GM21360 (cell line): ENCODE data around the gene ARMH2.

ENCODE experiments used
- ATAC-seq: cut with Tn5 transposase; IDR thresholded peaks from one replicate; pipeline ENCODE4 v1.9.1; 2021; ENCODE audit warnings: mild to moderate bottlenecking, moderate library complexity; ENCODE audit not compliant: unreplicated experiment

ARMH2 gene

DNA sequence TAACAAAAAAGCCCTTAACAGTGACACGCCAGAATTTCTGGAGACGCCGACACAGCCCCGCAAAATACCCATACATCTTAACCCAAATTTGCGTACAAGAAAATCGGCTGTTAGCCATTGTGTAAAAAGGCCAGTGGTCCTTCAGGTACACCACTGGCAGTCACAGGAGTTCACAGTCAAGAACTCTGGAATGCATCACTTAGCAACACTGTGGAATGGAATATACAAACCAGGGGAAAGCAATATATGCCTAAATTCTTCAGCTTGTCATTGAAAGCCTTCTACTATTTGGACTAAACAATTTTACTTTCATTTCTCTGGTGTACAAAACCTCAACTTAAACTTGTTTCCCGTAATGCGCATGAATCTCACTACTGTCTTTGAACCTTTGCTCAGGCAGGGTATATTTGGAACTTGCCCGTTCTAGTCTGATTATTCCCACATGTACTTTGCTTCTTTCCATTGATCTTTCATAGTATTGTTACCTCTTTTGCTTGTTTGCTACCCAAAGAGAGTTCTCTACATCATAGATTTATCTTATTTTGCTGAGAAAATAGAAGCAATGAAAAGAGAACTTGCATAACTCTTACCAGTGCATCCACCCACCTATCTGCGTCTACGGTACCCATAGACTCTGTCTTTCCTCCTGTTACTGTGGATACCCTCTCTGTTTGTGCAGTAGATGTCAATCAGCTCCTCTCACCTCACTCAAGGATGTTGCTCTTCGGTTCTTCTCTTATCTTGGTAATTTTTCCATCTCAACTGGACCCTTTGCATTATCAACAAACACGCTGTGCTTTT, at the start of gene ARMH2:
Gene ARMH2 (minus strand): TSS at position 178 of the 801 bp plus-strand sequence. CDS start 60 bp downstream, at position 118.
- no peak for ATAC-seq

DNA sequence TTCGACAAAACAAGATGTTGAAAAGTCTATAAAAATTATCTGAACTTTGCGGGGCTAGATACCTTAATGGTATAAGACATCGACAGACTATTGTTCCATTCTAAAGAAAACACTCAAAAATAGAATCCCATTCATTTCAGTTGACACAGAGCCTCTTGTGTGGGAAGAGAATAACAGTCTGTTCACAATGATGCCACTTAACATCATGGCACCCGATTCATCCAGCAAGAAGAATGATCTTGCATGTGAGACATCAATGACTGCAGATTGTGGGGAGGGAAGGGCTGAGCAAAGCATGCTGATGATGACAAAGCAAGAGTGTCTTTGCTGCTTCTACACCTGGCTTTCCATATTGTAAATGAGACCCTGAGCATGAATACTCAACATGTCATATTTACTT, 49.7 kb upstream of the ARMH2 start:
- ATAC-seq: no peak

DNA sequence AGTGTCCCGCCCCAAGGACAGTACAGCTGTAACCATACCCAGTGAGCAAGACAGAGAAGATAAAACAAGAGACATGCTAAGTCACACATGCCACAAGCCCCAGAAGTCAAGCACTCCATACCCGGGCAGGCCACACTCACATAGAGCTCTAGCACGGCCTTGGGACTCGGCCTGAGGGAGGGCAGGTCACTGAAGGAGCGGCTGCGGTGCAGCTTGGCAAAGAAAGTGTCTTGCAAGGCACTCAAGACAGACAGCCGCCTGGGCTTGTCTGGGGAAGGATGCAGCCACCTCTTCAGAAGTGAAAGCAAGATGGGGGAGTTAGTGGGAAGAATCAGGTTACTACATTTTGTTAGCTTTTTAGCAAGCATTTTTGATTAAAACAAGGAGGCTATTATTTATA, 48.7 kb upstream of the ARMH2 start:
- no peak for ATAC-seq

DNA sequence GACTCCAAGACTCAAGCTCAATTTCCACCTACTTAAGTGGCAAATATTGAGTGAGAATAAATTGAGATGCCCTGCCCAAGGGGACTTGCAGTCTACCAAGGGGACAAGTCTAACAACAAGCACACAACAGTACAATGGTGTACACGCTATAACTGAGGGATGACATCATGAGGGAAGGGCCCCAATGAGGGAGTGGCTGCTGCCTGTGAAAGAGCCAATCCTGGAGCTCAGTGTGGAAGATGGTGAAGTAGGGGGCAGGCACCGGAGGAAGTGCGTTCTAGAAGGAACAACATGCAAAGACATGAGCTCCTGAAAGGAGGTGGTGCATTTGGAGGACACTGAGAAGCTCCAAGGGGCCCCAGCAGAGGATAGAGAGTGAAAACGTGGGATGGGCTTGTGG, 46.9 kb upstream of the ARMH2 start:
- no peak for ATAC-seq

- no peak for ATAC-seq
These were observed 46.2 kb upstream of the ARMH2 start for GRCh38 chr6:24844903-24845302.

GRCh38 chr6:24844061-24844460, 45.3 kb upstream of the ARMH2 start:
- no peak for ATAC-seq

GRCh38 chr6:24840187-24840586, 41.5 kb upstream of the ARMH2 start:
- ATAC-seq: no peak

DNA sequence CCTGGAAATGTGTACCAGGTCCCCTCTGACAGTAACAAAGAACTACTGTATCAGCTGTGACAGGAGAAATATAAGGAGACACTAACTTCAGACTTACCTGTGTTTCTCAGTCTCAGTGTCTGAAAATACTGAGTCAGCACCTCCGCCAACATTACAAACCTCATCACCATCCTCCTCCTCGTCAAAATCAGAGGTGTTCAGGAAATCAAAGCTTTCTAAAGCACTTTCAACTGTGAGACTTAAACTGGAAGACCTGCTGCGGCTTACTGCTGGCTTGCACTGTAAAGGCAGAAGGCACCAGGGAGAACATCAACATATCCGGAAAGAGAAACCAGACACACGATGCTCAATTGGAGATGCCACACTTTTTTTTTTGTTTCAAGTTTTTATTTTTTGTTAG, 40.3 kb upstream of the ARMH2 start:
- no peak for ATAC-seq

DNA sequence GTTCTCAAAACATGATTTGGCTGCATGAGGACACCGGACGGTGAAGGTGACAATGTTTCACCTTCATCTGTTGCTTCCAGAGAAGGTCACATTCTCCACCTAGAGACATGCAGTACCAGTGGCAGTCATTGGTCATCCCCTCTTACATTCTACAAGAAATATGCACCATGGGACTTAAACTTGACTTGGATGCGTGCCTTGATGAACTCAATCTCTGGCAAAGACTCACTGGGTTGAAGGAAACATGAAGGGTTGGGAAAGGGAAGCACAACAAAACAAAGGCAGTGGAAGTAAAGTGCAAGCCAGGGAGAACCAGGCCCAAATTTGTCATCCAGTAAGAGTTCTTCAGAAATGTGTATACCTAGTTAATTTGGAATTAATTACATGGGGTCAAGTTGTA, 39.4 kb upstream of the ARMH2 start:
- no peak for ATAC-seq

DNA sequence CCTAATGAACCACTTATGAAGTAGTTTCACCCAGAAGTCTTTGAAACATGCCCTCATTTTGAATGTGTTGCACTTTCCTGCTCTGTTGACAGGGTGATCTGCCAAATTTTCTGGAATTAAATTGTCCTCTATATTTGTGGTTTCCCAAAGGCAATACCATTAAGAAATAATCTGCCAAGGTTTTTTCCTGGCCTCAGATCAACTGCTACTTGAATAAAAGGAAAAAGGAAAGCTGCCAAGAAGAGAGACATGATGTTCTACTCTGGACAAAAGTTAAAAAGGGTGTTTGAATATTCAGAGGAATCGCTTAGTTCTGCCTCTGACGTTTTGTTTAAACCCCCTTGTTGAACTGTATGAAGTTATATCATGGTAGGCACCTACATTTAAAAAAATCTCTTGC, 37.4 kb upstream of the ARMH2 start:
- ATAC-seq: no peak

GRCh38 chr6:24833711-24834386, 35.1 kb upstream of the ARMH2 start:
- no peak for ATAC-seq

- ATAC-seq: no peak
These were observed 34.1 kb upstream of the ARMH2 start for GRCh38 chr6:24832794-24833193.

DNA sequence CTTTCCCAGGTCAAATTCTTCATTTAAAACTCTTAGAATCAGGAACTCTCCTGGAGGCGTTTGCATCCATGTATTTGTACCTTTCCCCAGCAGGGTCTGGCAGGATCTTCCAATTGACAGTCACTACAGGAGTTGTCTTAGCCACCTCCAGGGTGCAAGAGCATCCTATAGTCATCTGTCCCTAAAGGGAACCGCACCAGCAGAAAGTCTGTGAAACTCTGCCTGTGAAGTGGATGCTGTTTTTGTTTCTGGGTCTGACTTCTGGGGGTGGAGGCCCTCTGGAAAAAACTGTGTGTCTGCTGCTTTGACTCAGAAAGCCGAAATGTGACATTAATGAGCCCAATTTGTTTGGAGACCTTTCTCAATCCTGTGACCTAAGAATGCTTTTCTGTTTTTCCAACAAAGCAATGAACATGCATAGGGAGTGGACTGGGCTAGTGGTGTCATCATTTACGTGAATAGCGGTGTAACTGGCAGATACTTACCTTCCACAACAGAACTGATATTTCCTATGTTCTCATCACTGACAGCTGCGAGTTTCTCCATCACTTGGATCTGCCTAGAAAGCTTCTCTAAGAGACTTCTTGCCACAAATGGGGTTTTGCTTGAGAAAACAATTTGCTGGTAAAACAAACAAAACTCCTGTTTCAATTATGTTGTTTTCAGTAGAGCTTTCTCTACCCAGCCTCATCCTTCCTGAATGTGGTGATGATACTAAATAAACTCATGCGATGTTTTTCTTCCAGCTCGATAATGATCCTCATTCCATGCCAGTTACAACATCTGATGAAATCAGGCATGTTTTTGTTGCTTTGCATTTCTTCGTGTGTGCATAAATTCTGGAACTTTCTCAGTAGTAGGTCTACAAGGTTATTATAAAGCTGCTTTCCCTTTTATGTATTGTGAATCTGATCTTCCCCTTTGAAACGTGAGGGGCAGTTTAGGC, 33.3 kb upstream of the ARMH2 start:
- no peak for ATAC-seq

GRCh38 chr6:24829657-24830056, 30.9 kb upstream of the ARMH2 start:
- ATAC-seq: no peak

- ATAC-seq: no peak
These were observed 29.3 kb upstream of the ARMH2 start for GRCh38 chr6:24827970-24828369.

- ATAC-seq: no peak
These were observed 28.4 kb upstream of the ARMH2 start for GRCh38 chr6:24827162-24827561.

GRCh38 chr6:24825130-24825630, 26.5 kb upstream of the ARMH2 start:
- ATAC-seq: no peak

- ATAC-seq: no peak
These were observed 25.6 kb upstream of the ARMH2 start for GRCh38 chr6:24824142-24824938.

- ATAC-seq: no peak
These were observed 24.5 kb upstream of the ARMH2 start for GRCh38 chr6:24823185-24823584.

DNA sequence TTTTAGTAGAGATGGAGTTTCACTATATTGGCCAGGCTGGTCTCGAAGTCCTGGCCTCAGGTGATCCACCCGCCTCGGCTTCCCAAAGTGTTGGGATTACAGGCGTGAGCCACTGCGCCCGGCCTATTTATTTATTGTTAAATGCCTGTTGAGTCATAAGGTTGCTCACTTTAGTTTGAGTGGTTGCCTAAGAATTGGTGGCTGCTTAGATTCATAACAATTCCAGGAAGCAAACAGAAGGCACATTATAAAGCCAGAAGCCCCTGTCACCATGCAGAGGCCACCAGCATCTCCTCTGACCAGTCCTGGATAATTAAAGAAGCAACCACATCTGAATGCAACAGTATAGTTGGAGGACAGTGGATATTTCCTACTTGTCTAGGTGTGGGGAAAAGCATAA, 24.0 kb upstream of the ARMH2 start:
- ATAC-seq: no peak
